ENCODE data around the gene WIPF3.

GRCh38 chr7:29852457-29852856 is 46.1 kb downstream of the WIPF3 start:
- TF ChIP-seq CTCF (IDR thresholded peaks at IDR 0.05) = no peak
- TF ChIP-seq EZH2 (IDR thresholded peaks at IDR 0.05; ENCODE audit: borderline replicate concordance, insufficient read depth, low read depth, low read length, poor library complexity, severe bottlenecking) = no peak
